AG04449 (cell line): ENCODE data around the gene NFIA.

Experiments used
- CTCF ChIA-PET: fragments of 350-600 bp; formaldehyde crosslinking; extraction: SDS; loops from one replicate; lab custom pipeline; 2021; ENCODE audit warnings: antibody characterized with exemption; lab: Yijun Ruan, JAX
- POLR2A ChIA-PET: fragments of 400-600, 350-600 bp; formaldehyde crosslinking; extraction: SDS; loops from one replicate; lab custom pipeline; 2020; ENCODE audit warnings: antibody characterized with exemption, inconsistent platforms; lab: Yijun Ruan, JAX
- DNase-seq: peaks from one replicate; pipeline ENCODE4 v3.0.0-alpha.2; 2010; ENCODE audit warnings: low read depth, low spot score
- H3K4me3 ChIP-seq: 2 replicates; pipeline ENCODE4 v1.5.1; 2011; ENCODE audit warnings: low read depth, mild to moderate bottlenecking, control low read depth, low read length
- CTCF ChIP-seq: IDR thresholded peaks from one replicate; pipeline ENCODE4 v1.5.1; 2011; ENCODE audit warnings: mild to moderate bottlenecking, moderate library complexity, low read length, control low read depth, inconsistent platforms; ENCODE audit not compliant: insufficient read depth; ENCODE audit errors: missing control alignments

The NFIA gene

GRCh38 chr1:61287014-61287413 lies 204.7 kb downstream of the NFIA start:
- TF ChIP-seq CTCF, result no peak
- H3K4me3 ChIP-seq, result no peak overlapping the region
- CTCF ChIA-PET, result no interaction called here
- DNase-seq, result peak; percentile 12
- POLR2A ChIA-PET, result no interaction called here

- H3K4me3 ChIP-seq, result no peak overlapping the region
- CTCF ChIA-PET, result no interaction called here
- DNase-seq, result peak; percentile 70
- TF ChIP-seq CTCF, result no peak
- POLR2A ChIA-PET, result no interaction called here
Observed at GRCh38 chr1:61287734-61288133, 205.4 kb downstream of the NFIA start.

- ChIA-PET CTCF (no interaction called here), POLR2A (no interaction called here)
- TF ChIP-seq CTCF, result no peak
Observed at GRCh38 chr1:61289232-61290098, 207.1 kb downstream of the NFIA start.

GRCh38 chr1:61290525-61290924 lies 208.2 kb downstream of the NFIA start:
- ChIA-PET CTCF (no interaction called here), POLR2A (no interaction called here)
- DNase-seq, result no peak
- no peak for TF ChIP-seq CTCF
- no peak overlapping the region for H3K4me3 ChIP-seq

More at GRCh38 chr1:61289232-61290098, 207.1 kb downstream of the NFIA start:
- DNase-seq, result no peak
- no peak overlapping the region for H3K4me3 ChIP-seq

GRCh38 chr1:61293197-61293596 lies 210.8 kb downstream of the NFIA start:
- DNase-seq, result no peak
- POLR2A ChIA-PET, result no interaction called here

More at GRCh38 chr1:61293197-61293596, 210.8 kb downstream of the NFIA start:
- H3K4me3 ChIP-seq, result no peak overlapping the region
- CTCF ChIA-PET, result interaction anchor here (1.0 to 1.1 kb wide), 2 partner anchors 16 to 560 kb away, joined by 3 read pairs; no protein-coding TSS in a partner anchor
- TF ChIP-seq CTCF, result no peak
